HEK293 (cell line): Measurements from ENCODE around the gene OR1F1.

ENCODE experiments used
- EGR2 ChIP-seq: fragments of 450-650 bp; formaldehyde crosslinking; IDR thresholded peaks from 2 replicates; pipeline ENCODE4 v1.5.1; 2016; ENCODE audit warnings: low read depth, missing biosample characterization, missing genetic modification characterization
- GLIS2 ChIP-seq: fragments of 450-650 bp; formaldehyde crosslinking; IDR thresholded peaks from 2 replicates; pipeline ENCODE4 v1.5.1; 2016; ENCODE audit warnings: missing biosample characterization, missing genetic modification characterization
- KLF16 ChIP-seq: fragments of 450-650 bp; formaldehyde crosslinking; IDR thresholded peaks from 2 replicates; pipeline ENCODE4 v1.5.1; 2017; ENCODE audit warnings: missing biosample characterization, missing genetic modification characterization
- MYNN ChIP-seq: fragments of 450-650 bp; formaldehyde crosslinking; IDR thresholded peaks from 2 replicates; pipeline ENCODE4 v1.5.1; 2016; ENCODE audit warnings: missing biosample characterization, missing genetic modification characterization, borderline replicate concordance
- MZF1 ChIP-seq: fragments of 450-650 bp; formaldehyde crosslinking; IDR thresholded peaks from 2 replicates; pipeline ENCODE4 v1.5.1; 2017; ENCODE audit warnings: missing biosample characterization, missing genetic modification characterization, borderline replicate concordance
- YY2 ChIP-seq: fragments of 450-650 bp; formaldehyde crosslinking; IDR thresholded peaks from 2 replicates; pipeline ENCODE4 v1.5.1; 2016; ENCODE audit warnings: missing biosample characterization, missing genetic modification characterization
- ZBTB20 ChIP-seq: fragments of 450-650 bp; formaldehyde crosslinking; IDR thresholded peaks from 2 replicates; pipeline ENCODE4 v1.5.1; 2016; ENCODE audit warnings: missing biosample characterization, missing genetic modification characterization
- ZFHX2 ChIP-seq: fragments of 450-650 bp; formaldehyde crosslinking; conservative IDR thresholded peaks from 2 replicates; pipeline ENCODE4 v1.5.1; 2016; ENCODE audit warnings: missing biosample characterization, missing genetic modification characterization
- ZIC2 ChIP-seq: fragments of 450-650 bp; formaldehyde crosslinking; IDR thresholded peaks from 2 replicates; pipeline ENCODE4 v1.5.1; 2016; ENCODE audit warnings: missing biosample characterization, missing genetic modification characterization
- ZNF138 ChIP-seq: fragments of 450-650 bp; formaldehyde crosslinking; IDR thresholded peaks from 2 replicates; pipeline ENCODE4 v1.5.1; 2016; ENCODE audit warnings: missing biosample characterization, missing genetic modification characterization, borderline replicate concordance
- ZNF146 ChIP-seq: fragments of 450-650 bp; formaldehyde crosslinking; IDR thresholded peaks from 2 replicates; pipeline ENCODE4 v1.5.1; 2016; ENCODE audit warnings: missing biosample characterization, missing genetic modification characterization
- ZNF223 ChIP-seq: fragments of 450-650 bp; formaldehyde crosslinking; IDR thresholded peaks from 2 replicates; pipeline ENCODE4 v1.5.1; 2016; ENCODE audit warnings: missing biosample characterization, missing genetic modification characterization
- ZNF423 ChIP-seq: fragments of 450-650 bp; formaldehyde crosslinking; IDR thresholded peaks from 2 replicates; pipeline ENCODE4 v1.5.1; 2016; ENCODE audit warnings: missing biosample characterization, missing genetic modification characterization
- ZNF426 ChIP-seq: fragments of 450-650 bp; formaldehyde crosslinking; IDR thresholded peaks from 2 replicates; pipeline ENCODE4 v1.5.1; 2017; ENCODE audit warnings: missing biosample characterization, missing genetic modification characterization, mild to moderate bottlenecking, inconsistent platforms, moderate library complexity
- ZNF514 ChIP-seq: fragments of 450-650 bp; formaldehyde crosslinking; IDR thresholded peaks from 2 replicates; pipeline ENCODE4 v1.5.1; 2016; ENCODE audit warnings: missing biosample characterization, missing genetic modification characterization
- ZNF623 ChIP-seq: fragments of 450-650 bp; formaldehyde crosslinking; IDR thresholded peaks from 2 replicates; pipeline ENCODE4 v1.5.1; 2016; ENCODE audit warnings: missing biosample characterization, missing genetic modification characterization
- ZNF629 ChIP-seq: fragments of 450-650 bp; formaldehyde crosslinking; IDR thresholded peaks from 2 replicates; pipeline ENCODE4 v1.5.1; 2017; ENCODE audit warnings: missing biosample characterization, missing genetic modification characterization
- ZNF660 ChIP-seq: fragments of 450-650 bp; IDR thresholded peaks from 2 replicates; pipeline ENCODE4 v1.5.1; 2018; ENCODE audit warnings: missing biosample characterization, mild to moderate bottlenecking, missing genetic modification characterization
- ZNF76 ChIP-seq: fragments of 450-650 bp; formaldehyde crosslinking; IDR thresholded peaks from 2 replicates; pipeline ENCODE4; 2016; ENCODE audit warnings: low read depth, missing biosample characterization, missing genetic modification characterization, borderline replicate concordance
- TF ChIP-seq, protein P1 (sequence below): fragments of 450-650 bp; formaldehyde crosslinking; IDR thresholded peaks from 2 replicates; pipeline ENCODE4 v1.5.1; 2016; ENCODE audit warnings: missing biosample characterization, missing genetic modification characterization
- TF ChIP-seq, protein P2 (sequence below): fragments of 450-650 bp; formaldehyde crosslinking; IDR thresholded peaks from 2 replicates; pipeline ENCODE4 v1.5.1; 2016; ENCODE audit warnings: missing biosample characterization, missing genetic modification characterization
- TF ChIP-seq, protein P3 (sequence below): fragments of 450-650 bp; formaldehyde crosslinking; IDR thresholded peaks from 2 replicates; pipeline ENCODE4 v1.5.1; 2016; ENCODE audit warnings: missing biosample characterization, missing genetic modification characterization
- TF ChIP-seq, protein P4 (sequence below): fragments of 450-650 bp; formaldehyde crosslinking; IDR thresholded peaks from 2 replicates; pipeline ENCODE4 v1.5.1; 2016; ENCODE audit warnings: missing biosample characterization, missing genetic modification characterization
- TF ChIP-seq, protein P5 (sequence below): fragments of 450-650 bp; formaldehyde crosslinking; IDR thresholded peaks from 2 replicates; pipeline ENCODE4 v1.5.1; 2016; ENCODE audit warnings: missing biosample characterization, missing genetic modification characterization, low read depth
- TF ChIP-seq, protein P6 (sequence below): fragments of 450-650 bp; formaldehyde crosslinking; IDR thresholded peaks from 2 replicates; pipeline ENCODE4 v1.5.0; 2017; ENCODE audit warnings: missing biosample characterization, missing genetic modification characterization, borderline replicate concordance

Gene OR1F1

DNA sequence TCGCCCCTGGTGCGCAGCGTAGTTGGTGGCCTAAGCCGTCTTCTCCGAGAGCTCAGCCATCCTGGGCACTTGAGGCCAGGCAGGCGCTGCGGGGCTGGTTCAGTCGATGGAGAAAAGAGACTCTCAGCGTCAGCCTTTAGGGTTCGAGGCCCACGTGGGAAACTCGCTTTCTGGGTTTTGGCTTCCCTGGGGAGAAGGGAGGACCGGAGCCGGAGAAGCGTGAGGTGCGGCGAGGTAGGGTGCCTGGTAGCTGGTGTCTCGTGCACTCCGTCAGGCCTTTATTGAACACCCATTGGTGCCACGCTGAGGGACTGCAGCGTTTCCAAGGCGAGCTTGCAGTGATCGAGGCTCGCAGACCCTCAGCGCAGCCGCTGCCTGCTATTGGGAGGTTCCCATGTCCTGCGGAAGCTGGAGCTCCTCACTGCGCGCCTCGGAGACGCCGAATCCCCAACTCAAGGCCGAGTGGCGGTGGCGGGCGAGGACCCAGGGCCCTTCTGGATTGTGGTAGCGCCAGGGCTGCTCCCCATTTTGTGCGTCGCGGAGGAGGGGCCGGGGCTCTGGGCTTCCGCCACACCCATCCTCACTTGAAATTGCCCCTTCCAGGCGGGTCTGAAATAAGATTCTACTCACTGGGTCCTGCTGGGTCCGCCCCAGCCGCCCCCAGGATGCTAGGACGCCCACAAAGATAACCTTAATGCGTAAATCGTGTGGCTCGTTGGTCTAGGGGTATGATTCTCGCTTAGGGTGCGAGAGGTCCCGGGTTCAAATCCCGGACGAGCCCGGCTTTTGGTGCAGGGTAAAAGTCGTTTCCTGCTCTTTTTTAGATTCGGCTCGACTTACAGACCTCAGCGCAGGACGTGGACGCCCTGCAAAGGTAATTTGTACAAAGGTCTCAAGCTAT is 1.2 kb downstream of the OR1F1 start (continued):
- TF ChIP-seq YY2 (tag by site-specific recombination): peak; percentile 11; the same call in 1 of the 2 replicates
- TF ChIP-seq ZNF629: peak; percentile 81
- TF ChIP-seq EGR2 (tag by site-specific recombination): peak; percentile 90
- TF ChIP-seq ZBTB20 (tag by site-specific recombination): no peak
- peak; percentile 61 for TF ChIP-seq ZIC2 (tag by site-specific recombination)
- TF ChIP-seq ZNF514: no peak
- TF ChIP-seq, protein P1, sequence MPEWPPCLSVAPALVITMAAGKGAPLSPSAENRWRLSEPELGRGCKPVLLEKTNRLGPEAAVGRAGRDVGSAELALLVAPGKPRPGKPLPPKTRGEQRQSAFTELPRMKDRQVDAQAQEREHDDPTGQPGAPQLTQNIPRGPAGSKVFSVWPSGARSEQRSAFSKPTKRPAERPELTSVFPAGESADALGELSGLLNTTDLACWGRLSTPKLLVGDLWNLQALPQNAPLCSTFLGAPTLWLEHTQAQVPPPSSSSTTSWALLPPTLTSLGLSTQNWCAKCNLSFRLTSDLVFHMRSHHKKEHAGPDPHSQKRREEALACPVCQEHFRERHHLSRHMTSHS (tag by site-specific recombination): no peak
- TF ChIP-seq ZNF423 (tag by site-specific recombination): peak; percentile 83
- TF ChIP-seq, protein P2, sequence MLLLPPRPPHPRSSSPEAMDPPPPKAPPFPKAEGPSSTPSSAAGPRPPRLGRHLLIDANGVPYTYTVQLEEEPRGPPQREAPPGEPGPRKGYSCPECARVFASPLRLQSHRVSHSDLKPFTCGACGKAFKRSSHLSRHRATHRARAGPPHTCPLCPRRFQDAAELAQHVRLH (tag by site-specific recombination): peak; percentile 78
- TF ChIP-seq ZFHX2: peak; percentile 96
- TF ChIP-seq ZNF426 (tag by site-specific recombination): 0 out of 2 replicates have a peak, but pooled peaks have one; percentile 3
- peak; percentile 92 for TF ChIP-seq ZNF660 (tag by site-specific recombination)
- peak; percentile 83 for TF ChIP-seq KLF16
- TF ChIP-seq, protein P3, sequence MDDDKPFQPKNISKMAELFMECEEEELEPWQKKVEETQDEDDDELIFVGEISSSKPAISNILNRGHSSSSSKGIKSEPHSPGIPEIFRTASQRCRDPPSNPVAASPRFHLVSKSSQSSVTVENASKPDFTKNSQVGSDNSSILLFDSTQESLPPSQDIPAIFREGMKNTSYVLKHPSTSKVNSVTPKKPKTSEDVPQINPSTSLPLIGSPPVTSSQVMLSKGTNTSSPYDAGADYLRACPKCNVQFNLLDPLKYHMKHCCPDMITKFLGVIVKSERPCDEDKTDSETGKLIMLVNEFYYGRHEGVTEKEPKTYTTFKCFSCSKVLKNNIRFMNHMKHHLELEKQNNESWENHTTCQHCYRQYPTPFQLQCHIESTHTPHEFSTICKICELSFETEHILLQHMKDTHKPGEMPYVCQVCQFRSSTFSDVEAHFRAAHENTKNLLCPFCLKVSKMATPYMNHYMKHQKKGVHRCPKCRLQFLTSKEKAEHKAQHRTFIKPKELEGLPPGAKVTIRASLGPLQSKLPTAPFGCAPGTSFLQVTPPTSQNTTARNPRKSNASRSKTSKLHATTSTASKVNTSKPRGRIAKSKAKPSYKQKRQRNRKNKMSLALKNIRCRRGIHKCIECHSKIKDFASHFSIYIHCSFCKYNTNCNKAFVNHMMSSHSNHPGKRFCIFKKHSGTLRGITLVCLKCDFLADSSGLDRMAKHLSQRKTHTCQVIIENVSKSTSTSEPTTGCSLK: no peak
- TF ChIP-seq ZNF138: no peak
- no peak for TF ChIP-seq ZNF76
- TF ChIP-seq MZF1 (tag by site-specific recombination): peak; percentile 74
- TF ChIP-seq, protein P4, sequence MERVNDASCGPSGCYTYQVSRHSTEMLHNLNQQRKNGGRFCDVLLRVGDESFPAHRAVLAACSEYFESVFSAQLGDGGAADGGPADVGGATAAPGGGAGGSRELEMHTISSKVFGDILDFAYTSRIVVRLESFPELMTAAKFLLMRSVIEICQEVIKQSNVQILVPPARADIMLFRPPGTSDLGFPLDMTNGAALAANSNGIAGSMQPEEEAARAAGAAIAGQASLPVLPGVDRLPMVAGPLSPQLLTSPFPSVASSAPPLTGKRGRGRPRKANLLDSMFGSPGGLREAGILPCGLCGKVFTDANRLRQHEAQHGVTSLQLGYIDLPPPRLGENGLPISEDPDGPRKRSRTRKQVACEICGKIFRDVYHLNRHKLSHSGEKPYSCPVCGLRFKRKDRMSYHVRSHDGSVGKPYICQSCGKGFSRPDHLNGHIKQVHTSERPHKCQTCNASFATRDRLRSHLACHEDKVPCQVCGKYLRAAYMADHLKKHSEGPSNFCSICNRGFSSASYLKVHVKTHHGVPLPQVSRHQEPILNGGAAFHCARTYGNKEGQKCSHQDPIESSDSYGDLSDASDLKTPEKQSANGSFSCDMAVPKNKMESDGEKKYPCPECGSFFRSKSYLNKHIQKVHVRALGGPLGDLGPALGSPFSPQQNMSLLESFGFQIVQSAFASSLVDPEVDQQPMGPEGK: peak; percentile 98
- peak; percentile 43; the same call in 1 of the 2 replicates for TF ChIP-seq GLIS2 (tag by site-specific recombination)
- 0 out of 2 replicates have a peak, but pooled peaks have one; percentile 6 for TF ChIP-seq ZNF146 (tag by site-specific recombination)
- TF ChIP-seq MYNN (tag by site-specific recombination): no peak; the same call in 1 of the 2 replicates
- TF ChIP-seq, protein P5, sequence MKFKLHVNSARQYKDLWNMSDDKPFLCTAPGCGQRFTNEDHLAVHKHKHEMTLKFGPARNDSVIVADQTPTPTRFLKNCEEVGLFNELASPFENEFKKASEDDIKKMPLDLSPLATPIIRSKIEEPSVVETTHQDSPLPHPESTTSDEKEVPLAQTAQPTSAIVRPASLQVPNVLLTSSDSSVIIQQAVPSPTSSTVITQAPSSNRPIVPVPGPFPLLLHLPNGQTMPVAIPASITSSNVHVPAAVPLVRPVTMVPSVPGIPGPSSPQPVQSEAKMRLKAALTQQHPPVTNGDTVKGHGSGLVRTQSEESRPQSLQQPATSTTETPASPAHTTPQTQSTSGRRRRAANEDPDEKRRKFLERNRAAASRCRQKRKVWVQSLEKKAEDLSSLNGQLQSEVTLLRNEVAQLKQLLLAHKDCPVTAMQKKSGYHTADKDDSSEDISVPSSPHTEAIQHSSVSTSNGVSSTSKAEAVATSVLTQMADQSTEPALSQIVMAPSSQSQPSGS (tag by site-specific recombination): 0 out of 2 replicates have a peak, but pooled peaks have one; percentile 8
- TF ChIP-seq, protein P6, sequence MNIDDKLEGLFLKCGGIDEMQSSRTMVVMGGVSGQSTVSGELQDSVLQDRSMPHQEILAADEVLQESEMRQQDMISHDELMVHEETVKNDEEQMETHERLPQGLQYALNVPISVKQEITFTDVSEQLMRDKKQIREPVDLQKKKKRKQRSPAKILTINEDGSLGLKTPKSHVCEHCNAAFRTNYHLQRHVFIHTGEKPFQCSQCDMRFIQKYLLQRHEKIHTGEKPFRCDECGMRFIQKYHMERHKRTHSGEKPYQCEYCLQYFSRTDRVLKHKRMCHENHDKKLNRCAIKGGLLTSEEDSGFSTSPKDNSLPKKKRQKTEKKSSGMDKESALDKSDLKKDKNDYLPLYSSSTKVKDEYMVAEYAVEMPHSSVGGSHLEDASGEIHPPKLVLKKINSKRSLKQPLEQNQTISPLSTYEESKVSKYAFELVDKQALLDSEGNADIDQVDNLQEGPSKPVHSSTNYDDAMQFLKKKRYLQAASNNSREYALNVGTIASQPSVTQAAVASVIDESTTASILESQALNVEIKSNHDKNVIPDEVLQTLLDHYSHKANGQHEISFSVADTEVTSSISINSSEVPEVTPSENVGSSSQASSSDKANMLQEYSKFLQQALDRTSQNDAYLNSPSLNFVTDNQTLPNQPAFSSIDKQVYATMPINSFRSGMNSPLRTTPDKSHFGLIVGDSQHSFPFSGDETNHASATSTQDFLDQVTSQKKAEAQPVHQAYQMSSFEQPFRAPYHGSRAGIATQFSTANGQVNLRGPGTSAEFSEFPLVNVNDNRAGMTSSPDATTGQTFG (tag by site-specific recombination): no peak
- TF ChIP-seq ZNF223 (tag by site-specific recombination): no peak
- no peak for TF ChIP-seq ZNF623 (tag by site-specific recombination)
